ENCODE results near the gene CDH6. TPM values are rescaled to one million over a fixed set of nuclear protein-coding genes. Genes with fewer than 3 reads are reported as not detected.

Gene CDH6
- total RNA-seq, 2 experiments from 2014 or later, result not detected

- Mint-ChIP-seq H3K27me3 (no peaks in the 10 kb centered on the region), H3K4me3 (no peak overlapping the region), H3K9me3 (no peaks in the 10 kb centered on the region), H3K4me1 (no peaks in the 10 kb centered on the region), H3K36me3 (no peaks in the 10 kb centered on the region), H3K27ac (no peak overlapping the region)
- ATAC-seq (ENCODE audit: low read depth), result no peak
- DNase-seq, result no peak
- POLR2A ChIA-PET, result no interaction called here
Measured at GRCh38 chr5:31237174-31237573, 43.7 kb downstream of the CDH6 start.

DNA sequence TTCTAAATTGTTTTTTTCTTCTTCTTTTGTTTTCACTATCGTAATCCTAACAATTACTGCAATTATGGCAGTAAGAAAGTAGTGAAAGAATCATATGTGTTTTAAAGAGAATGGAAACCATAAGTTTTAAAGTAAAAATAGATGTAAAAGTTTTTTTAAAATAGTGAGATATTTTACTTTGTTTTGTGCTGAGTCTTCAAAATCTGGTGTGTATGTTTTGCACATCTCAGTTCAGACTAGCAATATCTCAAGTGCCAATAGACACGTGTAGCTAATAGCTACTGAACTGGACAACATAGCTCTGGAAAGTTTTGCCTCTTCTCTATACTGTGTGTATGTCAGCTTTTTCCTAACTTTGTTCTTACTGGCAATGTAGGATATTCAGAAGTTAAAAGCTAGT is 45.0 kb downstream of the CDH6 start:
- Mint-ChIP-seq H3K27ac (no peak overlapping the region), H3K4me3 (no peak overlapping the region), H3K9me3 (no peaks in the 10 kb centered on the region), H3K27me3 (no peaks in the 10 kb centered on the region), H3K36me3 (no peaks in the 10 kb centered on the region), H3K4me1 (no peaks in the 10 kb centered on the region)
- no peak for DNase-seq
- ATAC-seq (ENCODE audit: low read depth), result no peak
- POLR2A ChIA-PET, result no interaction called here

DNA sequence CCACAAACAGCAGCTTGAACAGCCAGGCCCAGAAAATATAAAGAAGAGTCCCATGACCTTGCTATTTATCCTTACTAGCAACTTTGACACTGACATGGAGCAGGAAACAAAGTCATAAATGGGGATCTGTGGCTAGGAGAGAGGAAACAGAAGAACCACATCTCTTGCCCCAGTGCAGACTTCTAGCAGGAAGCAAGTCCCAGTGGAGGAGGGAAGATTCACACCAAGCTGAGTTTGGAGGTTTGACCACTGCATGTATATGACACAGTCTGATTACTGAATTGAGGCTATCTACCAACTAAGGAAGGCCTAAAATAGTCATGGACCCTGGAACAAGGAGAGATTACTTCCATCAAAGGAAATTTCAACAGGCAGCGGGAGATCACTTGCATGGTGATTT is 51.4 kb downstream of the CDH6 start:
- DNase-seq, result no peak
- no peaks in the 10 kb centered on the region for H3K9me3 Mint-ChIP-seq
- POLR2A ChIA-PET, result no interaction called here
- no peak overlapping the region for H3K27ac Mint-ChIP-seq
- H3K27me3 Mint-ChIP-seq, result no peaks in the 10 kb centered on the region
- no peaks in the 10 kb centered on the region for H3K4me1 Mint-ChIP-seq
- H3K4me3 Mint-ChIP-seq, result no peak overlapping the region
- H3K36me3 Mint-ChIP-seq, result no peaks in the 10 kb centered on the region
- no peak for ATAC-seq (ENCODE audit: low read depth)

- DNase-seq (no peak), ATAC-seq (ENCODE audit: low read depth) (no peak)
- H3K9me3 Mint-ChIP-seq, result no peaks in the 10 kb centered on the region
- POLR2A ChIA-PET, result no interaction called here
- no peaks in the 10 kb centered on the region for H3K4me1 Mint-ChIP-seq
- no peaks in the 10 kb centered on the region for H3K36me3 Mint-ChIP-seq
- no peak overlapping the region for H3K27ac Mint-ChIP-seq
- no peak overlapping the region for H3K4me3 Mint-ChIP-seq
- H3K27me3 Mint-ChIP-seq, result no peaks in the 10 kb centered on the region
Measured at GRCh38 chr5:31247381-31247780, 53.9 kb downstream of the CDH6 start.

DNA sequence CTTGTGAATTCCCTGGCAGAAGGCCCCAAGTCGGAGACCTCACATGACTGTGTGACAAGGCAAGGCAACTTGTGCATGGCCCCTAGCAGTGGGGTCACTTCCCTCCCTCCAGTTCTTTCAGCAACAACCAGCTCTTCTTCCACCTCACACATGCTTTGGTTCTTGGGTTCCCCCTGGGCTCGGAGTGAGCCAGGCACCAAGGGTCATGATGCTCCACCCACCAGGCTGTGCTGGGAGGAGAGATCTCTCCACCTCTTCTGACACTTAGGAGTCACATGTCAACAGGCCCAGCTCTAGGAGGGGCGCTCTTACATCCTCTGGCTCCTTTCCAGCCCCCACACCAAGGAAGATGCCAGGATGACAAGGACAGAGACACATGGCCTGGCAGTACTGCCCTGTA is 56.7 kb downstream of the CDH6 start:
- no peaks in the 10 kb centered on the region for H3K27me3 Mint-ChIP-seq
- H3K36me3 Mint-ChIP-seq, result no peaks in the 10 kb centered on the region
- no peak overlapping the region for H3K27ac Mint-ChIP-seq
- H3K9me3 Mint-ChIP-seq, result no peaks in the 10 kb centered on the region
- no peaks in the 10 kb centered on the region for H3K4me1 Mint-ChIP-seq
- POLR2A ChIA-PET, result no interaction called here
- no peak overlapping the region for H3K4me3 Mint-ChIP-seq
- no peak for DNase-seq
- ATAC-seq (ENCODE audit: low read depth), result no peak

DNA sequence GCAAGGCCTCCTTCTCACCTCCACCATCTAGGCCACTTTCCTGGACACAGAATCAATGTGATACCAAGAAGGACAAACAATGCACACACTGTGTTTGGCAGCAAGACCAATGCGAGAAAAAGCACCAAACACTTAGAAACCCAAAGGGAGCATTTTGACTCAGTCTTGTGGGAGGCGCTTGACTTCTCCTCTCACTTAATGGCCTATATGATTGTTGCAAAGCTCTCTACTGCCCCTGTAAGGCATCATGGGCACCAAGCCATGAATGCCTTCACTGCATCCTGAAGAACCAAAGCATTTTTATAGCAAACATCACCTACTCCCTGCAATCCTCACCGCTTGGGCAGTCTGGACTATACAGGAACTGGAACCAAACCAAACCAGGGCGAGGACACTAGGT is 57.5 kb downstream of the CDH6 start:
- H3K27me3 Mint-ChIP-seq, result no peaks in the 10 kb centered on the region
- no peaks in the 10 kb centered on the region for H3K9me3 Mint-ChIP-seq
- no peaks in the 10 kb centered on the region for H3K4me1 Mint-ChIP-seq
- H3K4me3 Mint-ChIP-seq, result no peak overlapping the region
- DNase-seq (no peak), ATAC-seq (ENCODE audit: low read depth) (no peak)
- POLR2A ChIA-PET, result no interaction called here
- no peaks in the 10 kb centered on the region for H3K36me3 Mint-ChIP-seq
- H3K27ac Mint-ChIP-seq, result no peak overlapping the region

- Mint-ChIP-seq H3K4me1 (no peaks in the 10 kb centered on the region), H3K4me3 (no peak overlapping the region), H3K27ac (no peak overlapping the region), H3K9me3 (no peaks in the 10 kb centered on the region), H3K27me3 (no peaks in the 10 kb centered on the region), H3K36me3 (no peaks in the 10 kb centered on the region)
- POLR2A ChIA-PET, result no interaction called here
- DNase-seq (no peak), ATAC-seq (ENCODE audit: low read depth) (no peak)
Measured at GRCh38 chr5:31255041-31255440, 61.6 kb downstream of the CDH6 start.

DNA sequence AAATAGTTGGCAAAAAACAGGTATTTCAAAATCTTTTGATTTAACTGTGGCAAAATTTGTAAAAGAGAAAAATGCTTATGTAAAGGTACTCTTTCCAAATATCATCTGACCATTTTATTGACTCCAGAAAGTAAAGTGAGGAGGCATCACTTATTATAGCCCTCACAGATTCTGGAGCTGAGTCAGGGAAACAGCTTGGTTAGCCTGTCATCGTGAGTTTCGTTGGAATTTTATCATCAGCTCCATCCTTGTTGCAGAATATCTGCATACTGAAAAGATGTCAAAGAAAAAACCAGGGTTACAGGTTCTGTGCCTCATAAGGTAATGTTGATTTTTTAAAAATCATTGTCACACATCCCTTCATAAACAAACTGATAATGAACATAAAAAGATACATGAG is 74.8 kb downstream of the CDH6 start:
- no peaks in the 10 kb centered on the region for H3K36me3 Mint-ChIP-seq
- no peak overlapping the region for H3K27ac Mint-ChIP-seq

DNA sequence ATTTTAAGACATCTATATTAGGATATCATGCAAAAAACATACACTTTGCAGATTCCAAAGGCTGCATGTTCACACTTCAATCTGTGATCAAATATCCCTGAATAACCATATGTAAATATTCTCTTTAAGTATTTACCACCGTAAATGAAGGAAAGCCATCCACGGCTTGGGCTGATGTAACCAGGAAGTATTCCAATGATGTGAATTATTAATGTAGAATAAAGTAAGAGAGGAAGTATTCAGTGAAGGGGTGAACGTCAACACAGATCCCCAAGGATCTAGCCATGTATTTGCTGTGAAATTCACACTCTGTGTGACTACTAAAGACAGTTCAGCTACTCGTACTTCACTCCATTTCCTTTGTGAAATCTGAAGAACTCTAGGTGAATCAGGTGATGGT is 75.2 kb downstream of the CDH6 start:
- DNase-seq (no peak), ATAC-seq (ENCODE audit: low read depth) (no peak)
- no peaks in the 10 kb centered on the region for H3K4me1 Mint-ChIP-seq
- no peaks in the 10 kb centered on the region for H3K27me3 Mint-ChIP-seq
- H3K4me3 Mint-ChIP-seq, result no peak overlapping the region
- no peak overlapping the region for H3K27ac Mint-ChIP-seq
- H3K36me3 Mint-ChIP-seq, result no peaks in the 10 kb centered on the region
- no peaks in the 10 kb centered on the region for H3K9me3 Mint-ChIP-seq
- POLR2A ChIA-PET, result no interaction called here

More for the DNA sequence above, 74.8 kb downstream of the CDH6 start:
- DNase-seq (no peak), ATAC-seq (ENCODE audit: low read depth) (no peak)
- Mint-ChIP-seq H3K4me1 (no peaks in the 10 kb centered on the region), H3K9me3 (no peaks in the 10 kb centered on the region), H3K4me3 (no peak overlapping the region), H3K27me3 (no peaks in the 10 kb centered on the region)
- POLR2A ChIA-PET, result no interaction called here

- POLR2A ChIA-PET, result no interaction called here
- no peak overlapping the region for H3K27ac Mint-ChIP-seq
- H3K36me3 Mint-ChIP-seq, result no peaks in the 10 kb centered on the region
- H3K4me3 Mint-ChIP-seq, result no peak overlapping the region
- DNase-seq (no peak), ATAC-seq (ENCODE audit: low read depth) (no peak)
- H3K4me1 Mint-ChIP-seq, result no peaks in the 10 kb centered on the region
- H3K27me3 Mint-ChIP-seq, result no peaks in the 10 kb centered on the region
- no peaks in the 10 kb centered on the region for H3K9me3 Mint-ChIP-seq
Measured at GRCh38 chr5:31269259-31269658, 75.8 kb downstream of the CDH6 start.

GRCh38 chr5:31270396-31270795 is 76.9 kb downstream of the CDH6 start:
- Mint-ChIP-seq H3K4me3 (no peak overlapping the region), H3K27ac (no peak overlapping the region), H3K27me3 (no peaks in the 10 kb centered on the region), H3K36me3 (no peaks in the 10 kb centered on the region), H3K4me1 (no peaks in the 10 kb centered on the region), H3K9me3 (no peaks in the 10 kb centered on the region)
- POLR2A ChIA-PET, result no interaction called here
- ATAC-seq (ENCODE audit: low read depth), result no peak
- no peak for DNase-seq

DNA sequence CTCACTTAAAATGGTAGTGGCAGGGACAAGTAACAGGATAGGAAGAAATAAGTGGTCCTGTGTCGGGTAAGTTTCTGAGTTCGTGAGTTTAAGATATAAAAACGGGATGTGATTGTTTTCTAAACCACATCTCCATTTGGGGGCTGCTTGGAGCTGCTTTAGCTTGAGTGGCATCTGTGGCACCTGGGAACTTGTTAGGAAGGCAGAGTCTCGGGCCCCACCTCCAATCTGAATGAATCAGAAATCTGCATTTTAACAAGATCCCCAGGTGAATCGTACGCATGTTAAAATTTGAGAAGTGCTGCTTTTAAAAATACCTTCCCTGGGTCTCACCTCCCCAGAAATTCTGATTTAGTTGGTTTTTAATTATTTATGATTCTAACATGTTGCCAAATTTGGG is 78.1 kb downstream of the CDH6 start:
- Mint-ChIP-seq H3K9me3 (no peaks in the 10 kb centered on the region), H3K36me3 (no peaks in the 10 kb centered on the region), H3K27ac (no peak overlapping the region), H3K4me1 (no peaks in the 10 kb centered on the region), H3K4me3 (no peak overlapping the region), H3K27me3 (no peaks in the 10 kb centered on the region)
- DNase-seq (no peak), ATAC-seq (ENCODE audit: low read depth) (no peak)
- POLR2A ChIA-PET, result no interaction called here

DNA sequence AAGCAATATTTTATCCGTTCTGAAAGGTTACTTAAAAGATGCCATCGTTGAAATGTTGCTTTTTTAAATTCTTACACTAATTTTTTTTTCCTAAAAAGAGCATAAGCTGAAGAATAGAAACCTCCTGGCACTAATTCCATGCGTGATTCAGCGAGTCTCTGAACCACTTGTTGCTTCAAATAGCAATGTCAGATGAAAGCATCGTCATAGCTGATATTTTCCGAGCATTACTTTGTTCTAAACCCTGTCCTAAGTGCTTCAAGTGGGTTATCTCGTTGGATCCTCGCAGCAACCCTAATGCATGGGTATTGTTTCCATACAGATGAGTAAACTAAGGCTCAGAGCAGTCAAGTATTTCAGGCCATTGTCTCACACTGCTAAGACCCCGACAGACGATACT is 79.7 kb downstream of the CDH6 start:
- H3K27ac Mint-ChIP-seq, result no peak overlapping the region
- no peaks in the 10 kb centered on the region for H3K9me3 Mint-ChIP-seq
- no peak for DNase-seq
- H3K27me3 Mint-ChIP-seq, result no peaks in the 10 kb centered on the region
- no peaks in the 10 kb centered on the region for H3K4me1 Mint-ChIP-seq
- POLR2A ChIA-PET, result no interaction called here
- no peak for ATAC-seq (ENCODE audit: low read depth)
- no peak overlapping the region for H3K4me3 Mint-ChIP-seq
- H3K36me3 Mint-ChIP-seq, result no peaks in the 10 kb centered on the region

DNA sequence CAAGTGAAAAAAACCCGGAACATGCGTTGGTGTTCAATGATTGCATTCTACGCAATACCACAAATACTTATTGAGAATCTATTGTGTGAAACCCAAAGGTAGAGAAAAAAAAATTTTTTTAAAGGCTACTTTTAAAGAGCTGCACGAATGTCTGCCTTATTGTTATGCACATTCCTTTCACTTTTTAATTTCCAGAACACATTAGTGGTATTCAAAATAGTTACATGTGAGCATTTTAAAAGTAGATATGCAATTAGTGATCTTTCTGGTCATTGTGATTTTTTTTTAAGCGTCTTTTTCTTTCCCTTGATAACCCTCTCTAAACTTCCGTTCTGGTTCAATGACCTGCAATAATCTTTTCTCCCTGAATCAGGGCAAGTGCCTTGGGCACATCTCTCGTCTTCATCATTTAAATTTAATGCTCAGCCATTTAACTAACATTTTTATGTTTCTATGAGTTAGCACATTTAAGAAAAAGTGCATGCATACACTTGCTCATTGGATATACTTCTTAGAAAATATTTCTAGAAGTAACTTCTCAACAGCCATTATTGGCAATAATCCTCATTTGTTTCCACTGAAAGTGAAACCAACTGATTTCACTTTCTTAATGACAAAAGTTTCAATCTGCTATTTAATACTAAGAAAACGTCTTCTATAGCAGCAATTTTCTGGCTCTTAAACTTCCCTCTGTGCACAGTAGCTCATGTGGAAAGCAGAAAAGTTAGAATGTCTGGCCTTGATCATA is 80.3 kb downstream of the CDH6 start:
- POLR2A ChIA-PET, result no interaction called here
- no peak overlapping the region for H3K27ac Mint-ChIP-seq
- H3K27me3 Mint-ChIP-seq, result no peaks in the 10 kb centered on the region
- no peak for ATAC-seq (ENCODE audit: low read depth)
- no peak for DNase-seq
- no peaks in the 10 kb centered on the region for H3K9me3 Mint-ChIP-seq
- H3K4me3 Mint-ChIP-seq, result no peak overlapping the region
- H3K36me3 Mint-ChIP-seq, result no peaks in the 10 kb centered on the region
- H3K4me1 Mint-ChIP-seq, result no peaks in the 10 kb centered on the region

DNA sequence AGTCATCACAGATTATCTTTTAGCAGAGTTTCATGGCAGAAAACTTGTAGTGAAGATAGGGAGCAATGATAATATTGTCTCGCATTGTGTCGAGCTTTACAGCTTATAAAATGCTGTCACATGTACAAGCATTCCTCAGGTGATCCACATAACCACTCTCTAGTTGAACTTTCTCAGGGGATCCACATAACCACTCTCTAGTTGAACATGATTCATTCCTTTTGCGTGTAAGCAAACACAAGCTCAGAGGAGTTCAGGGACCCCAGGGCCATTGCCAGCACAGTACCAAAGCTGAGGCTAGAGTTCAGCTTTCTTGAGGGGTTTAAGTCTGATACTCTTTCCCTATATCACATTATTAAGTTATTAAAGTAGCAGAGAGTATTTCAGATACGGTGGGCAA is 86.7 kb downstream of the CDH6 start:
- Mint-ChIP-seq H3K4me3 (no peak overlapping the region), H3K36me3 (no peaks in the 10 kb centered on the region), H3K4me1 (no peaks in the 10 kb centered on the region), H3K9me3 (no peaks in the 10 kb centered on the region), H3K27me3 (no peaks in the 10 kb centered on the region), H3K27ac (no peak overlapping the region)
- ATAC-seq (ENCODE audit: low read depth) (no peak), DNase-seq (no peak)
- POLR2A ChIA-PET, result no interaction called here
